H1 (cell line): ENCODE data around the gene DCP2. TPM values are rescaled to one million over a fixed set of nuclear protein-coding genes. Genes with fewer than 3 reads are reported as not detected.

ENCODE experiments used
- CTCF ChIA-PET: fragments of 300-600 bp; sonication (Branson Sonifier 250); formaldehyde crosslinking; loops from one replicate; lab custom pipeline; 2021; ENCODE audit not compliant: partially characterized antibody; lab: Charles Lee
- POLR2A ChIA-PET: fragments of 300-600 bp; sonication (Branson Sonifier 250); formaldehyde crosslinking; loops from one replicate; lab custom pipeline; 2021; ENCODE audit warnings: inconsistent platforms; ENCODE audit not compliant: partially characterized antibody; lab: Charles Lee
- DNase-seq, 2 experiments: peaks; one replicate each; pipeline versions ENCODE4 v3.0.0 to v3.0.0-alpha.2; 2010 to 2022; ENCODE audit warnings: low spot score in 2 of 2, low read depth in 1 of 2, mixed read lengths in 1 of 2
- FAIRE-seq: peaks from 2 replicates; lab custom pipeline; 2011; peaks lifted over from hg19 to GRCh38; lab: Jason Lieb, UNC
- H2AFZ ChIP-seq: 2 replicates; pipeline ENCODE4 v1.8.1; 2012; ENCODE audit warnings: low read length, inconsistent platforms
- H2AK5ac ChIP-seq: 2 replicates; pipeline ENCODE4 v1.6.1; 2013; ENCODE audit warnings: low read depth, low read length
- H2BK120ac ChIP-seq: replicated peaks from 2 replicates; pipeline ENCODE3; 2013; ENCODE audit warnings: low read depth, low read length, inconsistent platforms
- H2BK12ac ChIP-seq: 2 replicates; pipeline ENCODE4 v1.6.1; 2013; ENCODE audit warnings: low read depth, low read length
- H2BK15ac ChIP-seq: 2 replicates; pipeline ENCODE4 v1.6.1; 2013; ENCODE audit warnings: low read length
- H2BK20ac ChIP-seq: 2 replicates; pipeline ENCODE4 v1.6.1; 2013; ENCODE audit warnings: low read length
- H2BK5ac ChIP-seq: 2 replicates; pipeline ENCODE4 v1.6.1; 2013; ENCODE audit warnings: low read depth, low read length
- H3K14ac ChIP-seq: 2 replicates; pipeline ENCODE4 v1.6.1; 2013; ENCODE audit warnings: inconsistent platforms; ENCODE audit not compliant: insufficient read length
- H3K18ac ChIP-seq: 2 replicates; pipeline ENCODE4 v1.6.1; 2013; ENCODE audit warnings: low read length; ENCODE audit errors: extremely low read depth
- H3K23ac ChIP-seq: 2 replicates; pipeline ENCODE4 v1.6.1; 2013; ENCODE audit warnings: inconsistent platforms; ENCODE audit not compliant: insufficient read length
- H3K23me2 ChIP-seq: 2 replicates; pipeline ENCODE4 v1.6.1; 2013; ENCODE audit warnings: low read depth, low read length
- H3K27ac ChIP-seq: 2 replicates; pipeline ENCODE4 v1.6.1; 2011; ENCODE audit warnings: low read depth, low read length, inconsistent platforms
- H3K27me3 ChIP-seq, 4 experiments: replicated peaks in 1 of 4; 1 replicate in 1 of 4; 2 replicates in 3 of 4; pipeline versions ENCODE4 v1.6.1 to v1.8.1; 2011 to 2013; ENCODE audit warnings: low read length in 3 of 4, mild to moderate bottlenecking in 3 of 4, inconsistent platforms in 2 of 4, mixed read lengths in 2 of 4, moderate library complexity in 1 of 4; ENCODE audit not compliant: control insufficient read depth in 3 of 4, insufficient read depth in 3 of 4; ENCODE audit errors: extremely low read depth in 1 of 4
- H3K36me3 ChIP-seq, 4 experiments: 2 replicates each; pipeline versions ENCODE4 v1.6.1 to v1.8.1; 2011 to 2013; ENCODE audit warnings: mild to moderate bottlenecking in 4 of 4, low read length in 3 of 4, moderate library complexity in 2 of 4, control low read depth in 1 of 4, inconsistent platforms in 1 of 4; ENCODE audit not compliant: insufficient read depth in 4 of 4, control insufficient read depth in 2 of 4
- H3K4ac ChIP-seq: replicated peaks from 2 replicates; pipeline ENCODE3; 2013; ENCODE audit warnings: low read length, low read depth, mixed read lengths, inconsistent platforms; ENCODE audit not compliant: insufficient read length
- H3K4me1 ChIP-seq, 4 experiments: replicated peaks in 1 of 4; 1 replicate in 1 of 4; 2 replicates in 3 of 4; pipeline versions ENCODE4 v1.6.1 to v1.8.1; 2011 to 2013; ENCODE audit warnings: low read length in 3 of 4, inconsistent platforms in 2 of 4, mixed read lengths in 1 of 4; ENCODE audit not compliant: insufficient read depth in 4 of 4, control insufficient read depth in 3 of 4
- H3K4me2 ChIP-seq, 2 experiments: 2 replicates each; pipeline versions ENCODE4 v1.6.1 to v1.8.1; 2011 to 2013; ENCODE audit warnings: low read depth in 2 of 2, low read length in 2 of 2, control low read depth in 1 of 2, inconsistent platforms in 1 of 2, mild to moderate bottlenecking in 1 of 2; ENCODE audit not compliant: insufficient read depth in 1 of 2
- H3K4me3 ChIP-seq, 4 experiments: fragments of 200-600, 300-600 bp in 1 of 4; sonication (generic), shearing (Covaris generic), sonication (Bioruptor Twin) in 1 of 4; 2 replicates each; pipeline versions ENCODE4 v1.5.1 to v1.8.1; 2011 to 2016; ENCODE audit warnings: low read length in 4 of 4, low read depth in 3 of 4, control low read depth in 2 of 4, inconsistent platforms in 2 of 4, mild to moderate bottlenecking in 2 of 4, mixed read lengths in 1 of 4, moderate library complexity in 1 of 4; ENCODE audit not compliant: insufficient read depth in 2 of 4; ENCODE audit errors: extremely low read depth in 1 of 4
- H3K56ac ChIP-seq: replicated peaks from 2 replicates; pipeline ENCODE3; 2013; ENCODE audit warnings: low read depth, mild to moderate bottlenecking, mixed read lengths, low read length, inconsistent platforms; ENCODE audit not compliant: insufficient read length
- H3K79me1 ChIP-seq: 2 replicates; pipeline ENCODE4 v1.6.1; 2013; ENCODE audit warnings: low read depth, low read length, control low read depth
- H3K79me2 ChIP-seq, 2 experiments: 2 replicates each; pipeline versions ENCODE4 v1.6.1 to v1.8.1; 2012 to 2013; ENCODE audit warnings: low read length in 2 of 2, mild to moderate bottlenecking in 2 of 2, inconsistent platforms in 1 of 2; ENCODE audit not compliant: insufficient read depth in 2 of 2, control insufficient read depth in 1 of 2
- H3K9ac ChIP-seq, 4 experiments: replicated peaks in 1 of 4; 1 replicate in 1 of 4; 2 replicates in 3 of 4; pipeline versions ENCODE4 v1.6.1 to v1.8.1; 2011 to 2013; ENCODE audit warnings: low read depth in 3 of 4, low read length in 3 of 4, control low read depth in 2 of 4, mild to moderate bottlenecking in 2 of 4, moderate library complexity in 2 of 4, inconsistent platforms in 1 of 4; ENCODE audit errors: extremely low read depth in 1 of 4
- H3K9me3 ChIP-seq, 2 experiments: 2 replicates each; pipeline versions ENCODE4 v1.6.1 to v1.8.1; 2012 to 2013; ENCODE audit warnings: mild to moderate bottlenecking in 2 of 2, moderate library complexity in 2 of 2, control low read depth in 1 of 2, inconsistent platforms in 1 of 2, low read depth in 1 of 2, low read length in 1 of 2, mixed read lengths in 1 of 2; ENCODE audit not compliant: insufficient read depth in 2 of 2
- H4K20me1 ChIP-seq, 2 experiments: replicated peaks in 1 of 2; 2 replicates each; pipeline versions ENCODE3 to v1.8.1; 2011 to 2013; ENCODE audit warnings: inconsistent platforms in 2 of 2, low read length in 2 of 2, mild to moderate bottlenecking in 1 of 2; ENCODE audit not compliant: insufficient read depth in 2 of 2, control insufficient read depth in 1 of 2
- H4K5ac ChIP-seq: 2 replicates; pipeline ENCODE4 v1.6.1; 2013; ENCODE audit warnings: low read length, low read depth, mixed read lengths, inconsistent platforms; ENCODE audit not compliant: insufficient read length
- H4K8ac ChIP-seq: 2 replicates; pipeline ENCODE4 v1.8.0; 2013; ENCODE audit warnings: mild to moderate bottlenecking, moderate library complexity, low read length, inconsistent platforms; ENCODE audit not compliant: insufficient read depth; ENCODE audit errors: extremely low read depth
- H4K91ac ChIP-seq: replicated peaks from 2 replicates; pipeline ENCODE3; 2013; ENCODE audit warnings: low read length, mixed read lengths, inconsistent platforms; ENCODE audit not compliant: insufficient read length
- CBX8 ChIP-seq: fragments of 300-800, 300-1000 bp; sonication (generic); IDR thresholded peaks from 2 replicates; pipeline ENCODE4 v1.7.1; 2016; ENCODE audit warnings: low read depth, low read length, borderline replicate concordance
- CHD1 ChIP-seq: IDR thresholded peaks from 2 replicates; pipeline ENCODE4 v1.6.1; 2012; ENCODE audit warnings: low read depth, low read length, improper control_type of control experiment
- CHD2 ChIP-seq: IDR thresholded peaks from 2 replicates; pipeline ENCODE4 v1.6.1; 2012; ENCODE audit warnings: low read length, improper control_type of control experiment
- GTF2F1 ChIP-seq: IDR thresholded peaks from 2 replicates; pipeline ENCODE4 v1.6.1; 2012; ENCODE audit warnings: low read depth, low read length, improper control_type of control experiment, borderline replicate concordance
- HDAC6 ChIP-seq: IDR thresholded peaks from one replicate; pipeline ENCODE4 v1.7.1; 2012; ENCODE audit warnings: low read depth, mild to moderate bottlenecking, inconsistent platforms, low read length, moderate library complexity
- KDM4A ChIP-seq: IDR thresholded peaks from one replicate; pipeline ENCODE4 v1.7.1; 2012; ENCODE audit warnings: low read depth, mild to moderate bottlenecking, moderate library complexity, low read length, inconsistent platforms; ENCODE audit not compliant: severe bottlenecking
- NANOG ChIP-seq: IDR thresholded peaks from 2 replicates; pipeline ENCODE4 v1.6.1; 2011; ENCODE audit warnings: low read length, low read depth, mild to moderate bottlenecking, inconsistent platforms; ENCODE audit not compliant: insufficient read depth, poor library complexity, severe bottlenecking
- SP2 ChIP-seq: IDR thresholded peaks from 2 replicates; pipeline ENCODE4 v1.6.1; 2012; ENCODE audit warnings: mild to moderate bottlenecking, low read length, inconsistent platforms
- SUZ12 ChIP-seq: fragments of 200-600 bp; sonication (generic); IDR thresholded peaks from 2 replicates; pipeline ENCODE4 v1.6.1; 2012; ENCODE audit warnings: mild to moderate bottlenecking, inconsistent platforms, low read length, moderate library complexity, mixed read lengths
- TEAD4 ChIP-seq: IDR thresholded peaks from 2 replicates; pipeline ENCODE4 v1.6.1; 2012; ENCODE audit warnings: low read depth, low read length, inconsistent platforms, mixed read lengths
- WGBS, 2 experiments: shearing (Covaris generic) in 1 of 2; methylation state at CpG; one replicate each; pipeline versions ENCODE4 v1.1.6 to v1.1.7; 2013 to 2015; ENCODE audit warnings: low lambda C conversion rate in 2 of 2, mixed read lengths in 2 of 2, inconsistent platforms in 1 of 2, low coverage in 1 of 2, missing lambda C conversion rate in 1 of 2; ENCODE audit not compliant: insufficient replicate concordance in 2 of 2, insufficient coverage in 1 of 2, insufficient read length in 1 of 2; ENCODE audit errors: extremely low coverage in 1 of 2, missing lambda C conversion rate in 1 of 2; 5-methylcytosine and 5-hydroxymethylcytosine counted together
- polyA plus RNA-seq, 7 experiments: library from polyadenylated mRNA; depleted of rRNA in 3 of 7; stranded (reverse) in 5 of 7; unstranded in 2 of 7; fragments of >200 nt in 5 of 7; fragments of 200-250 nt in 2 of 7; gene quantifications; 1 replicate in 5 of 7; 2 replicates in 1 of 7; 4 replicates in 1 of 7; pipeline versions ENCODE4 v1.2.1 to v1.2.3, GENCODE V29; 2011 to 2013; ENCODE audit warnings: missing spikeins in 2 of 7, mixed read lengths in 2 of 7
- total RNA-seq: library from RNA; stranded (reverse); fragmentation: NEBNext Ultra II Directional; extraction: Animal tissue kit (Norgen Biotek cat#: 25700); gene quantifications from 2 replicates; pipeline ENCODE4 v1.2.1, GENCODE V29; 2021

DCP2 gene
- total and polyA plus RNA-seq, 2 of the 8 experiments (the other 6 are each of a cell fraction or from before 2014, with no cell fraction given) = 14.4 to 162 TPM

DNA sequence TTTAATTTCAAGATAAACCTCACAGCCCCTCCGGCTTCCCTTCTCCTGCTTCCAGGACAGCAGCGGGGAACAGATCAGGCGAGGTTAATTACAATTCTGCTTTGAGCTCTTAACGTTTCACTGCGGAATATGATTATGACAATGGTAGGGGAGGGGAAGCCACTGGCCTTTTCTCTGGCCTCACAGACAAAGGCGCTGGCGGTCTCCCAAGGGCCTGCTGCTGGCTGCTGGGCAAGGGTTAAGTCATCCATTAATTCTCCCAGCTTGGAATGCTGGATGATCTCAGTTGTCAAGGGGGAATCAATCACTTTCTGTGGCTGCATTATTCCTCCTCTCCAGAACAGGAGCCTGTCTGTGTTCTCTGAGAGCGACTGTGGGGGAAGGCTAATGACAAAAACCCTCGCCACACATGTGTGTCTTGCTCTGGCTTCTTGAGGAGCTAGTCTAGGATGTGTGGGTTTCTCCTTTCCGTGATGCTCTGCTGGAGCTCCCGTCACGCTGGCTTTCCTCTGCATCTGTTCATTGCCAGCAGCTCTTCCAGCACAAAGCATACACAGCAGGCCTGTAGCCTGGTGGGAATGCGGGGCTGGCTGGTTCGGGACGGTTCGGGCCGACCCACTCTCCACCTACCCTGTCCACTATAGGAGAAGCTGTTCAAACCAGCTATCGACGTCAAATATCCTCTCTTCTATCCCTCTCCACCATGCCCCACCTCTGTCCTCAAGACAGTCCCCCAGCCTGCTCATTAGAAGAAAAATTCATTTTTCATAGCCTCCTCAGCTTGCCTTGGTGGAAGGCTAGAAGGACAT lies 82.8 kb downstream of the DCP2 start:
- H3K4me1 ChIP-seq = no peaks in the 10 kb centered on the region
- FAIRE-seq (no peak), DNase-seq (no peak)
- H3K4me3 ChIP-seq = no peak overlapping the region
- H3K27ac ChIP-seq = no peak overlapping the region
- no peak overlapping the region for H2BK120ac ChIP-seq
- H3K9ac ChIP-seq = no peak overlapping the region
- ChIA-PET CTCF (interaction anchor here (0.6 to 2.8 kb wide), 8 partner anchors 9 to 546 kb away, joined by 3 to 13 read pairs (median 5); no protein-coding TSS in a partner anchor), POLR2A (no interaction called here)
- H3K79me1 ChIP-seq = no peaks in the 10 kb centered on the region
- no peak overlapping the region for H3K4ac ChIP-seq
- H2BK15ac ChIP-seq = no peak overlapping the region
- no peaks in the 10 kb centered on the region for H3K9me3 ChIP-seq
- no peak overlapping the region for H2BK12ac ChIP-seq
- H3K56ac ChIP-seq = no peak overlapping the region
- no peak overlapping the region for H2AFZ ChIP-seq
- no peaks in the 10 kb centered on the region for H4K20me1 ChIP-seq
- H3K18ac ChIP-seq = no peak overlapping the region
- H2BK20ac ChIP-seq = no peak overlapping the region
- no peak overlapping the region for H2BK5ac ChIP-seq
- no peak overlapping the region for H2AK5ac ChIP-seq
- no peak overlapping the region for H4K5ac ChIP-seq
- no peak overlapping the region for H3K4me2 ChIP-seq
- no peak overlapping the region for H4K91ac ChIP-seq
- H3K23me2 ChIP-seq = no peaks in the 10 kb centered on the region
- H3K79me2 ChIP-seq = no peaks in the 10 kb centered on the region
- TF ChIP-seq KDM4A (no peak), CHD1 (no peak), CBX8 (no peak), CHD2 (no peak), NANOG (no peak), SP2 (no peak), GTF2F1 (no peak), HDAC6 (no peak), SUZ12 (no peak), TEAD4 (no peak)
- no peak overlapping the region for H3K23ac ChIP-seq
- 90% methylated on average over 19 of the region's 19 CpGs; no CpG with 5 or more reads in 1 of the 2 experiments for WGBS, 2 experiments
- no peak overlapping the region for H4K8ac ChIP-seq
- no peak overlapping the region for H3K14ac ChIP-seq
- H3K36me3 ChIP-seq = peaks cover 0 to 8% (median 3%) of the 10 kb centered on the region in 4 experiments; a peak in 2 of 8 replicates
- no peaks in the 10 kb centered on the region for H3K27me3 ChIP-seq
